SU-DHL-6 (cell line): ENCODE results near the gene ANKRD39.

Experiments used
- CTCF ChIP-seq: fragments of 200-600 bp; sonication (generic); IDR thresholded peaks from one replicate; pipeline ENCODE4 v1.5.1; 2017; ENCODE audit warnings: antibody characterized with exemption, mild to moderate bottlenecking, low read length, moderate library complexity; ENCODE audit not compliant: insufficient read depth, poor library complexity, severe bottlenecking
- EZH2phosphoT487 ChIP-seq: fragments of 200-600 bp; sonication (generic), shearing (Covaris generic); conservative IDR thresholded peaks from 2 replicates; pipeline ENCODE4 v1.6.1; 2018; ENCODE audit warnings: mild to moderate bottlenecking, antibody characterized with exemption, low read length, moderate library complexity, mixed read lengths

- no peak for TF ChIP-seq CTCF
- no peak for TF ChIP-seq EZH2phosphoT487
Measured at GRCh38 chr2:96823198-96823597, 34.6 kb downstream of the ANKRD39 start.
